IMR-90 (cell line): ENCODE results near the gene NTM. TPM values are rescaled to one million over a fixed set of nuclear protein-coding genes. Genes with fewer than 3 reads are reported as not detected.
A peak's percentile ranks its signal among the peaks of the same experiment; 100 is the strongest.

ENCODE experiments used
- ATAC-seq: fragments of 200-7000 bp; cut with Tn5 transposase; 2 replicates; pipeline ENCODE4 v1.9.1; 2020; ENCODE audit warnings: low read depth, mild to moderate bottlenecking, moderate library complexity
- BruUV-seq: library from RNA; stranded (reverse); fragments of 400-500 nt; replicated peaks from 2 replicates; lab custom pipeline; 2021; lab: Mats Ljungman, UMichigan
- CTCF ChIA-PET: fragments of 300-600 bp; formaldehyde crosslinking; extraction: SDS; loops from one replicate; lab custom pipeline; 2021; ENCODE audit warnings: antibody characterized with exemption; lab: Yijun Ruan, JAX
- POLR2A ChIA-PET: fragments of 300-600 bp; sonication (Branson Sonifier 250); formaldehyde crosslinking; loops from one replicate; lab custom pipeline; 2022; ENCODE audit warnings: antibody characterized with exemption; ENCODE audit not compliant: unreplicated experiment; lab: Charles Lee
- DNase-seq: peaks from one replicate; pipeline ENCODE4 v3.0.0; 2013
- H2AFZ ChIP-seq: replicated peaks from 2 replicates; pipeline ENCODE3; 2013; ENCODE audit warnings: low read length, mild to moderate bottlenecking; ENCODE audit not compliant: poor library complexity
- H2AK5ac ChIP-seq: 2 replicates; pipeline ENCODE4 v1.6.1; 2013; ENCODE audit warnings: low read depth, low read length, inconsistent platforms
- H2AK9ac ChIP-seq: replicated peaks from 2 replicates; pipeline ENCODE3; 2013; ENCODE audit warnings: mild to moderate bottlenecking, low read depth, low read length, moderate library complexity; ENCODE audit not compliant: poor library complexity
- H2BK120ac ChIP-seq: 2 replicates; pipeline ENCODE4 v1.6.1; 2013; ENCODE audit warnings: low read depth, low read length, inconsistent platforms
- H2BK15ac ChIP-seq: 3 replicates; pipeline ENCODE4 v1.6.1; 2013; ENCODE audit warnings: low read depth, low read length, inconsistent platforms
- H2BK20ac ChIP-seq: 2 replicates; pipeline ENCODE4 v1.6.1; 2013; ENCODE audit warnings: low read depth, mild to moderate bottlenecking, inconsistent platforms, low read length, moderate library complexity
- H2BK5ac ChIP-seq: 2 replicates; pipeline ENCODE4 v1.6.1; 2013; ENCODE audit warnings: mild to moderate bottlenecking, low read depth, low read length, inconsistent platforms; ENCODE audit not compliant: poor library complexity, severe bottlenecking
- H3K14ac ChIP-seq: replicated peaks from 2 replicates; pipeline ENCODE4 v1.6.1; 2013; ENCODE audit warnings: low read depth, low read length, inconsistent platforms
- H3K18ac ChIP-seq: 2 replicates; pipeline ENCODE4 v1.6.1; 2013; ENCODE audit warnings: low read depth, low read length, control low read depth
- H3K23ac ChIP-seq: 2 replicates; pipeline ENCODE4 v1.6.1; 2013; ENCODE audit warnings: low read depth, low read length, inconsistent platforms
- H3K27ac ChIP-seq: 2 replicates; pipeline ENCODE4 v1.5.1; 2013; ENCODE audit warnings: mild to moderate bottlenecking, control low read depth, low read length; ENCODE audit not compliant: insufficient read depth
- H3K27me3 ChIP-seq: 2 replicates; pipeline ENCODE4 v1.6.1; 2013; ENCODE audit warnings: low read length; ENCODE audit not compliant: control insufficient read depth, insufficient read depth
- H3K36me3 ChIP-seq: 2 replicates; pipeline ENCODE4 v1.6.1; 2013; ENCODE audit warnings: low read length, mixed read lengths; ENCODE audit not compliant: control insufficient read depth, insufficient read depth
- H3K4ac ChIP-seq: 2 replicates; pipeline ENCODE4 v1.6.1; 2013; ENCODE audit warnings: low read depth, low read length, inconsistent platforms
- H3K4me1 ChIP-seq: 2 replicates; pipeline ENCODE4 v1.6.1; 2013; ENCODE audit warnings: low read length, mixed read lengths; ENCODE audit not compliant: control insufficient read depth, insufficient read depth
- H3K4me2 ChIP-seq: 2 replicates; pipeline ENCODE4 v1.6.1; 2013; ENCODE audit warnings: low read depth, mild to moderate bottlenecking, control low read depth, low read length, moderate library complexity
- H3K4me3 ChIP-seq: 2 replicates; pipeline ENCODE4 v1.5.1; 2013; ENCODE audit warnings: low read depth, mild to moderate bottlenecking, control low read depth, low read length, moderate library complexity; ENCODE audit not compliant: insufficient read depth
- H3K56ac ChIP-seq: 2 replicates; pipeline ENCODE4 v1.6.1; 2013; ENCODE audit warnings: low read length, inconsistent platforms; ENCODE audit not compliant: insufficient read depth; ENCODE audit errors: extremely low read depth
- H3K79me1 ChIP-seq, 2 experiments: 2 replicates each; pipeline ENCODE4 v1.6.1; 2013; ENCODE audit warnings: low read length in 2 of 2, inconsistent platforms in 1 of 2, low read depth in 1 of 2
- H3K9ac ChIP-seq: 2 replicates; pipeline ENCODE4 v1.6.1; 2013; ENCODE audit warnings: low read depth, low read length, control low read depth
- H3K9me1 ChIP-seq: 2 replicates; pipeline ENCODE4 v1.6.1; 2013; ENCODE audit warnings: low read length, inconsistent platforms; ENCODE audit not compliant: insufficient read depth
- H3K9me3 ChIP-seq: 2 replicates; pipeline ENCODE4 v1.6.1; 2013; ENCODE audit warnings: low read length; ENCODE audit not compliant: control insufficient read depth, insufficient read depth
- H4K20me1 ChIP-seq: 2 replicates; pipeline ENCODE4 v1.6.1; 2013; ENCODE audit warnings: low read length, inconsistent platforms; ENCODE audit not compliant: insufficient read depth
- H4K5ac ChIP-seq: 2 replicates; pipeline ENCODE4 v1.6.1; 2013; ENCODE audit warnings: mild to moderate bottlenecking, low read depth, low read length, control low read depth
- H4K8ac ChIP-seq, 2 experiments: 2 replicates each; pipeline ENCODE4 v1.6.1; 2013; ENCODE audit warnings: low read depth in 2 of 2, low read length in 2 of 2, control low read depth in 1 of 2, inconsistent platforms in 1 of 2
- H4K91ac ChIP-seq: 2 replicates; pipeline ENCODE4 v1.6.1; 2013; ENCODE audit warnings: low read depth, low read length, inconsistent platforms; ENCODE audit not compliant: insufficient read depth
- POLR2A ChIP-seq: IDR thresholded peaks from 2 replicates; pipeline ENCODE4 v1.6.1; 2012; ENCODE audit warnings: mild to moderate bottlenecking, low read depth, low read length
- WGBS, 2 experiments: methylation state at CpG; one replicate each; pipeline versions ENCODE4 v1.1.5 to v1.1.7; 2013; ENCODE audit warnings: missing lambda C conversion rate in 2 of 2; ENCODE audit not compliant: insufficient read length in 1 of 2; ENCODE audit errors: extremely low coverage in 2 of 2; 5-methylcytosine and 5-hydroxymethylcytosine counted together
- dilution Hi-C: fragments of 300-500 bp; cut with HindIII; formaldehyde crosslinking; loops from one replicate; pipeline ENCODE4 v1.14.3; 2018; ENCODE audit warnings: low sequenced_read_pairs; ENCODE audit not compliant: unreplicated experiment
- in situ Hi-C: fragments of 300-500 bp; cut with MboI; formaldehyde crosslinking; loops from 3 replicates; pipeline ENCODE4 v1.14.3; 2019; ENCODE audit warnings: low sequenced_read_pairs, inconsistent platforms, mixed read lengths
- intact Hi-C: fragments of 100-400 bp; cut with micrococcal nuclease; formaldehyde crosslinking; loops from 2 replicates; pipeline ENCODE4 v1.10.0; 2022
- polyA plus RNA-seq, 3 experiments: library from polyadenylated mRNA; depleted of rRNA; stranded (reverse); fragments of >200 nt; gene quantifications; 2 replicates each; pipeline ENCODE4 v1.2.3, GENCODE V29; 2012; ENCODE audit warnings: low replicate concordance in 1 of 3
- total RNA-seq: library from RNA; depleted of rRNA; stranded (reverse); fragments of >200 nt; gene quantifications from 2 replicates; pipeline ENCODE4 v1.2.3, GENCODE V29; 2012

Gene NTM
- total and polyA plus RNA-seq, 2 of the 4 experiments (the other 2 are of a cell fraction), result 19.5 to 25.5 TPM

DNA sequence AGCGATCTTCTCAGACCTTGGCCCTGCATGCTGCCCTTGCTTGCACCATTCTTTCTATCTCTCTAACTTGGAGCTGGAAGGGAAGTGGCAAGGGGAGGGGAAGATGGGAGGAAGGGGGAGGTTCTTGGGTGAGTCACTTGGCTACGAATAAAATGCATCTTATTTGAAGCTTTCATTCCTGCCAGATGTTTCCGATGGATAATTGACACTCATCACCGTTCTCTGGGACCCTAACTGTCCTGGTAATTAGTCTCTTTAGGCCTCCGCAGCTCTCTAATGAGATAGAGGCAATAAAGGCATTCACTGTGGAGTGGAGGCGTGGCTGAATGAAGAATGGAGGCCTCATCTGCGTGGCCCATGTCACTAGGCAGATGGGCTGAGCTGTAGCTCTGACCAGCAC is 960.1 kb downstream of the NTM start:
- DNase-seq, result peak; percentile 23
- no peak for ATAC-seq
- intact Hi-C loops, result no loop called here

More for the DNA sequence above, 960.1 kb downstream of the NTM start:
- H3K79me1 ChIP-seq, result no peaks in the 10 kb centered on the region
- ChIA-PET CTCF (no interaction called here), POLR2A (no interaction called here)
- no CpG with 5 or more reads among the region's 7 CpGs for WGBS, 2 experiments
- H2BK5ac ChIP-seq, result no peak overlapping the region
- H3K23ac ChIP-seq, result no peak overlapping the region
- H3K18ac ChIP-seq, result no peak overlapping the region
- no peak overlapping the region for H3K4me3 ChIP-seq
- no peak overlapping the region for H4K5ac ChIP-seq
- no peak overlapping the region for H3K14ac ChIP-seq
- peaks cover 11% of the 10 kb centered on the region; the same call in 1 of the 2 replicates for H3K9me1 ChIP-seq
- no peak overlapping the region for H3K4ac ChIP-seq
- no peak overlapping the region for H3K9ac ChIP-seq
- no peak overlapping the region for H3K27ac ChIP-seq
- no peak overlapping the region for H2BK20ac ChIP-seq
- no peak overlapping the region for H3K56ac ChIP-seq
- in situ Hi-C loops (no loop called here), dilution Hi-C loops (no loop called here)
- no peaks in the 10 kb centered on the region for H4K20me1 ChIP-seq
- TF ChIP-seq POLR2A, result no peak
- no peak overlapping the region for H2BK15ac ChIP-seq
- H2AFZ ChIP-seq, result peak overlapping the region; percentile 25
- no peak overlapping the region for H4K8ac ChIP-seq
- no TSS peak for BruUV-seq
- no peak overlapping the region for H2BK120ac ChIP-seq
- H2AK9ac ChIP-seq, result no peak overlapping the region
- H3K9me3 ChIP-seq, result no peaks in the 10 kb centered on the region
- no peak overlapping the region for H2AK5ac ChIP-seq
- H3K4me1 ChIP-seq, result no peaks in the 10 kb centered on the region
- H3K27me3 ChIP-seq, result no peaks in the 10 kb centered on the region
- H3K4me2 ChIP-seq, result no peak overlapping the region
- H4K91ac ChIP-seq, result no peak overlapping the region
- H3K36me3 ChIP-seq, result no peaks in the 10 kb centered on the region
